ENCODE data around the gene ITGB5. TPM values are rescaled to one million over a fixed set of nuclear protein-coding genes. Genes with fewer than 3 reads are reported as not detected.

Gene ITGB5
- total and polyA plus RNA-seq, 4 donors = 101 to 369 (median 292) TPM

GRCh38 chr3:124887932-124888298 is 750 bp upstream of the ITGB5 start:
- DNase-seq (no peak), ATAC-seq (ENCODE audit: low FRiP score) (no peak)
- H3K36me3 ChIP-seq (ENCODE audit: control insufficient read depth in 1 of 2, insufficient read depth in 2 of 2, low read length in 1 of 2) = no peaks in the 10 kb centered on the region
- no peaks in the 10 kb centered on the region for H3K9me3 ChIP-seq (ENCODE audit: control insufficient read depth, low read length)
- WGBS, 2 donors = 88 to 98% methylated on average over 10 to 11 of the region's 11 CpGs
- no peaks in the 10 kb centered on the region for H3K27me3 ChIP-seq (ENCODE audit: control insufficient read depth in 1 of 2, insufficient read depth in 2 of 2, low read length in 1 of 2)
- peaks cover under 1 to 3% of the 10 kb centered on the region in 2 donors for H3K4me1 ChIP-seq (ENCODE audit: control insufficient read depth in 1 of 2, insufficient read depth in 2 of 2, low read length in 2 of 2)
- H3K4me3 ChIP-seq (ENCODE audit: low read length in 2 of 2) = no peak overlapping the region
- H3K27ac ChIP-seq (ENCODE audit: low read depth in 1 of 2, low read length in 2 of 2) = peak overlapping the region; percentile 41 to 68
- intact Hi-C loops (cut with DNase I) = loop anchor here (5.0 kb wide), 2 partner anchors 41 to 106 kb away; no protein-coding TSS in a partner anchor

GRCh38 chr3:124886168-124887056 is 753 bp downstream of the ITGB5 start:
- ATAC-seq (ENCODE audit: low FRiP score) (peak; percentile 67), DNase-seq (peak; percentile 74 to 83)
- intact Hi-C loops (cut with DNase I) = loop anchor here (5.0 kb wide), 2 partner anchors 39 to 104 kb away; no protein-coding TSS in a partner anchor
- H3K9me3 ChIP-seq (ENCODE audit: control insufficient read depth, low read length) = no peaks in the 10 kb centered on the region
- WGBS, 2 donors = 0% methylated on average over 48 to 87 of the region's 87 CpGs
- H3K4me1 ChIP-seq (ENCODE audit: control insufficient read depth in 1 of 2, insufficient read depth in 2 of 2, low read length in 2 of 2) = peaks cover 2 to 3% of the 10 kb centered on the region in 2 donors
- peak overlapping the region; percentile 73 to 84 for H3K27ac ChIP-seq (ENCODE audit: low read depth in 1 of 2, low read length in 2 of 2)
- peak overlapping the region; percentile 60 to 78 for H3K4me3 ChIP-seq (ENCODE audit: low read length in 2 of 2)
- no peaks in the 10 kb centered on the region for H3K36me3 ChIP-seq (ENCODE audit: control insufficient read depth in 1 of 2, insufficient read depth in 2 of 2, low read length in 1 of 2)
- no peaks in the 10 kb centered on the region for H3K27me3 ChIP-seq (ENCODE audit: control insufficient read depth in 1 of 2, insufficient read depth in 2 of 2, low read length in 1 of 2)

- intact Hi-C loops (cut with DNase I) = loop anchor here (5.0 kb wide), 2 partner anchors 38 to 103 kb away; no protein-coding TSS in a partner anchor
- no peak for DNase-seq
- no peaks in the 10 kb centered on the region for H3K27me3 ChIP-seq (ENCODE audit: control insufficient read depth in 1 of 2, insufficient read depth in 2 of 2, low read length in 1 of 2)
- peaks cover 2 to 3% of the 10 kb centered on the region in 2 donors for H3K4me1 ChIP-seq (ENCODE audit: control insufficient read depth in 1 of 2, insufficient read depth in 2 of 2, low read length in 2 of 2)
- no peaks in the 10 kb centered on the region for H3K9me3 ChIP-seq (ENCODE audit: control insufficient read depth, low read length)
- ATAC-seq (ENCODE audit: low FRiP score) = no peak
- H3K27ac ChIP-seq (ENCODE audit: low read depth in 1 of 2, low read length in 2 of 2) = peak overlapping the region; percentile 17 to 26
- peak overlapping the region; percentile 60 to 78 for H3K4me3 ChIP-seq (ENCODE audit: low read length in 2 of 2)
- H3K36me3 ChIP-seq (ENCODE audit: control insufficient read depth in 1 of 2, insufficient read depth in 2 of 2, low read length in 1 of 2) = no peaks in the 10 kb centered on the region
- WGBS, 2 donors = 5 to 10% methylated on average over 17 of the region's 17 CpGs
Observed at GRCh38 chr3:124885466-124886167, 1.5 kb downstream of the ITGB5 start.

- Histone ChIP-seq H3K36me3 (ENCODE audit: control insufficient read depth in 1 of 2, insufficient read depth in 2 of 2, low read length in 1 of 2) (no peaks in the 10 kb centered on the region), H3K9me3 (ENCODE audit: control insufficient read depth, low read length) (no peaks in the 10 kb centered on the region), H3K27ac (ENCODE audit: low read depth in 1 of 2, low read length in 2 of 2) (no peak overlapping the region), H3K4me1 (ENCODE audit: control insufficient read depth in 1 of 2, insufficient read depth in 2 of 2, low read length in 2 of 2) (peaks cover 2 to 4% of the 10 kb centered on the region in 2 donors), H3K27me3 (ENCODE audit: control insufficient read depth in 1 of 2, insufficient read depth in 2 of 2, low read length in 1 of 2) (no peaks in the 10 kb centered on the region), H3K4me3 (ENCODE audit: low read length in 2 of 2) (no peak overlapping the region)
- no peak for ATAC-seq (ENCODE audit: low FRiP score)
- 62 to 90% methylated on average over 7 of the region's 7 CpGs for WGBS, 2 donors
- intact Hi-C loops (cut with DNase I) = loop anchor here (5.0 kb wide), 2 partner anchors 37 to 102 kb away; no protein-coding TSS in a partner anchor
- no peak for DNase-seq
Observed at GRCh38 chr3:124884474-124885101, 2.6 kb downstream of the ITGB5 start.

- no peak for DNase-seq
- H3K4me1 ChIP-seq (ENCODE audit: control insufficient read depth in 1 of 2, insufficient read depth in 2 of 2, low read length in 2 of 2) = peaks cover 2 to 11% of the 10 kb centered on the region in 2 donors
Observed at GRCh38 chr3:124883766-124884473, 3.2 kb downstream of the ITGB5 start.

GRCh38 chr3:124882816-124883747 is 4.1 kb downstream of the ITGB5 start:
- 29 to 77% methylated on average over 13 of the region's 13 CpGs for WGBS, 2 donors
- no peaks in the 10 kb centered on the region for H3K36me3 ChIP-seq (ENCODE audit: control insufficient read depth in 1 of 2, insufficient read depth in 2 of 2, low read length in 1 of 2)
- peaks cover 3 to 12% of the 10 kb centered on the region in 2 donors for H3K4me1 ChIP-seq (ENCODE audit: control insufficient read depth in 1 of 2, insufficient read depth in 2 of 2, low read length in 2 of 2)
- H3K9me3 ChIP-seq (ENCODE audit: control insufficient read depth, low read length) = no peaks in the 10 kb centered on the region
- no peak overlapping the region for H3K27ac ChIP-seq (ENCODE audit: low read depth in 1 of 2, low read length in 2 of 2)
- no peak overlapping the region for H3K4me3 ChIP-seq (ENCODE audit: low read length in 2 of 2)
- intact Hi-C loops (cut with DNase I) = loop anchor here (5.0 kb wide), 2 partner anchors 36 to 101 kb away; no protein-coding TSS in a partner anchor
- H3K27me3 ChIP-seq (ENCODE audit: control insufficient read depth in 1 of 2, insufficient read depth in 2 of 2, low read length in 1 of 2) = no peaks in the 10 kb centered on the region
- DNase-seq = no peak
- ATAC-seq (ENCODE audit: low FRiP score) = no peak

More at GRCh38 chr3:124883766-124884473, 3.2 kb downstream of the ITGB5 start:
- no peak for ATAC-seq (ENCODE audit: low FRiP score)
- intact Hi-C loops (cut with DNase I) = loop anchor here (5.0 kb wide), 2 partner anchors 37 to 102 kb away; no protein-coding TSS in a partner anchor
- Histone ChIP-seq H3K9me3 (ENCODE audit: control insufficient read depth, low read length) (no peaks in the 10 kb centered on the region), H3K27ac (ENCODE audit: low read depth in 1 of 2, low read length in 2 of 2) (no peak overlapping the region), H3K36me3 (ENCODE audit: control insufficient read depth in 1 of 2, insufficient read depth in 2 of 2, low read length in 1 of 2) (no peaks in the 10 kb centered on the region), H3K4me3 (ENCODE audit: low read length in 2 of 2) (no peak overlapping the region), H3K27me3 (ENCODE audit: control insufficient read depth in 1 of 2, insufficient read depth in 2 of 2, low read length in 1 of 2) (no peaks in the 10 kb centered on the region)
- WGBS, 2 donors = 74 to 90% methylated on average over 6 to 7 of the region's 7 CpGs

GRCh38 chr3:124881976-124882697 is 5.0 kb downstream of the ITGB5 start:
- Histone ChIP-seq H3K9me3 (ENCODE audit: control insufficient read depth, low read length) (no peaks in the 10 kb centered on the region), H3K27ac (ENCODE audit: low read depth in 1 of 2, low read length in 2 of 2) (no peak overlapping the region), H3K4me3 (ENCODE audit: low read length in 2 of 2) (no peak overlapping the region), H3K36me3 (ENCODE audit: control insufficient read depth in 1 of 2, insufficient read depth in 2 of 2, low read length in 1 of 2) (no peaks in the 10 kb centered on the region), H3K27me3 (ENCODE audit: control insufficient read depth in 1 of 2, insufficient read depth in 2 of 2, low read length in 1 of 2) (no peaks in the 10 kb centered on the region), H3K4me1 (ENCODE audit: control insufficient read depth in 1 of 2, insufficient read depth in 2 of 2, low read length in 2 of 2) (peaks cover 9 to 13% of the 10 kb centered on the region in 2 donors)
- no peak for DNase-seq
- intact Hi-C loops (cut with DNase I) = loop anchor here (5.0 kb wide), 2 partner anchors 35 to 100 kb away; no protein-coding TSS in a partner anchor
- WGBS, 2 donors = 43 to 71% methylated on average over 11 of the region's 11 CpGs
- no peak for ATAC-seq (ENCODE audit: low FRiP score)
